Adrenal gland (tissue), 12 donors: Measurements from ENCODE around the gene RPRD1B. TPM values are rescaled to one million over a fixed set of nuclear protein-coding genes. Genes with fewer than 3 reads are reported as not detected.

Experiments
- DNase-seq, 7 donors: peaks; one replicate each; pipeline ENCODE4 v3.0.0-alpha.2; 2019 to 2020
- H3K27ac ChIP-seq, 5 donors: fragments of 200-600 bp; sonication (generic) in 4 of 5; 1 replicate in 3 of 5; 2 replicates in 2 of 5; pipeline versions ENCODE4 v1.5.1 to v1.8.0; 2016 to 2020; ENCODE audit warnings: mild to moderate bottlenecking in 1 of 5
- H3K27me3 ChIP-seq: fragments of 200-600 bp; 2 replicates; pipeline ENCODE4 v1.8.0; 2021
- H3K36me3 ChIP-seq, 2 donors: fragments of 200-600 bp; replicated peaks in 1 of 2; 1 replicate in 1 of 2; 2 replicates in 1 of 2; pipeline versions ENCODE4 v1.5.1 to v1.8.0; 2018 to 2022
- H3K4me1 ChIP-seq, 2 donors: fragments of 200-600 bp; replicated peaks in 1 of 2; 1 replicate in 1 of 2; 2 replicates in 1 of 2; pipeline versions ENCODE4 v1.5.1 to v1.8.0; 2018 to 2021
- H3K4me3 ChIP-seq, 4 donors: fragments of 200-600 bp; sonication (generic) in 3 of 4; one replicate each; pipeline ENCODE4 v1.5.1; 2016 to 2018
- H3K9me3 ChIP-seq, 3 donors: fragments of 200-600 bp; sonication (generic) in 1 of 3; replicated peaks in 1 of 3; 1 replicate in 2 of 3; 2 replicates in 1 of 3; pipeline versions ENCODE4 v1.5.1 to v1.8.0; 2016 to 2021
- POLR2A ChIP-seq, 2 donors: fragments of 450-650 bp; IDR thresholded peaks; one replicate each; pipeline ENCODE4 v1.6.1; 2017; ENCODE audit warnings: antibody characterized with exemption in 2 of 2, mild to moderate bottlenecking in 2 of 2, moderate library complexity in 1 of 2
- WGBS, 4 donors: extraction: QIAGEN DNeasy Blood & Tissue Kit in 2 of 4; methylation state at CpG; one replicate each; pipeline versions ENCODE4 v1.1.5 to v1.1.7; 2013 to 2017; 5-methylcytosine and 5-hydroxymethylcytosine counted together
- intact Hi-C, 2 donors: fragments of 100-400 bp; cut with DNase I; formaldehyde crosslinking; loops; one replicate each; pipeline versions ENCODE4 v1.14.1 to v1.15.0; 2022 to 2023
- polyA plus RNA-seq, 3 donors: library from polyadenylated mRNA; stranded (reverse); fragments of 200-250 nt in 2 of 3; fragments of 350-450 nt in 1 of 3; fragmentation: Illumina TruSeq in 1 of 3; extraction: RNeasy Lipid Tissue Mini Kit (QIAGEN cat#74804) in 1 of 3; gene quantifications; one replicate each; pipeline ENCODE4 v1.2.3, GENCODE V29; 2013 to 2014
- total RNA-seq, 9 donors: library from RNA; depleted of rRNA in 4 of 9; stranded (reverse); fragments of >200 nt in 4 of 9; fragments of 120-200 nt in 1 of 9; fragmentation: NEBNext Ultra II Directional in 1 of 9; extraction: Animal tissue kit (Norgen Biotek cat#: 25700) in 1 of 9; gene quantifications; one replicate each; pipeline versions ENCODE4 v1.1.0 to v1.2.4, GENCODE V29; 2013 to 2023
- TF ChIP-seq, protein P1 (sequence below), 6 experiments: fragments of 450-650 bp in 4 of 6; fragments of 200-600 bp in 2 of 6; sonication (generic) in 1 of 6; IDR thresholded peaks; 1 replicate in 5 of 6; 2 replicates in 1 of 6; pipeline versions ENCODE4 v1.5.1 to v1.8.0; 2016 to 2021; ENCODE audit warnings: antibody characterized with exemption in 6 of 6, mild to moderate bottlenecking in 2 of 6, moderate library complexity in 1 of 6
- donor health status: healthy with polysubstance abuse.
- donor health status: Bipolar disorder and iron deficiency.
- donor health status: DM: yes; HTN: yes; CAD: no.
- donor health status: DM: no; HTN: no; CAD: no.
- donor health status: DM: no; HTN: no; CAD: no.
- donor health status: DM: yes; HTN: yes; CAD: no.

RPRD1B gene
- total and polyA plus RNA-seq, 12 donors: 5.9 to 36.4 (median 27.1) TPM

DNA sequence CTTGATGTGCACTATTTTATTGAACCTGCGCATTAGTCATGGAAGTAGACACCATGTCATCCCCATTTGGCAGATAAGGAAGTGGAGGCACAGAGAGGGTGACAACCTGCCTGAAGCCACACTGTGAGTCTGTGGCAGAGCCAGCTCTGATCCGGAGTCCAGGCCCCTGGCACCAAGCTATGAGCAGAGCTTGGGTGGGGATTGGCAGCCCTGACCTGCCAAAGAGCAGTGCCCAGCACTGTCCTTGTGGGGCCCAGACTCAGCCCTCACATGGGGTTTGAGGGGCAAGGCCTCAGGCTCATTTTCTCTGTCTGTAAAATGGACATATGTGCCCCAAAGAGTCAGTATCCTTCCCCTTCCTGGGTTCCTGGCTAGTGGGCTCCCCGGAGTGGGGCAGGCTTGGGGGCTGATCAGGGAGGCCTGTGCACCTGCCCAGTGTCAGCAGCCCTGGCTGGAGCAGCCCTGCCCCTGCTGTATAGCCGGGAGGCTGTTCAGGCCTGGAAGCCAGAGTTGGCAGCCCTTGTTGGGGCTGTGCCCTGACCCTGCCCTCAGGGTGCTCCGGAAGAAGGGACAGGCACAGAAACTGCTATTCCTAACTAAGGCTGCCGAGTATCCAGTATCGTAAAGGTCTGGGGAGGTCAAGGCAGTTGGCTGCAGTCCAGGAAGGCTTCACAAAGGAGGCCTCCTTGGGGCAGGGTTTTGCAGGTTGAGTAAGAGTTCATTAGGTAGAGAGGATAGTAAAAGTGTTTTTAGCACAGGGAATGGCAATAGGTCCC lies 92.8 kb downstream of the RPRD1B start:
- Histone ChIP-seq H3K4me3 (no peak overlapping the region), H3K36me3 (no peaks in the 10 kb centered on the region), H3K27ac (peak overlapping the region in 4 of 5 donors; percentile 22 to 83 (median 68)), H3K27me3 (no peaks in the 10 kb centered on the region), H3K4me1 (peaks cover 9 to 27% of the 10 kb centered on the region in 2 donors), H3K9me3 (no peaks in the 10 kb centered on the region)
- peak in 3 of 7 donors; percentile 30 to 69 (median 53) for DNase-seq
- TF ChIP-seq, protein P1, sequence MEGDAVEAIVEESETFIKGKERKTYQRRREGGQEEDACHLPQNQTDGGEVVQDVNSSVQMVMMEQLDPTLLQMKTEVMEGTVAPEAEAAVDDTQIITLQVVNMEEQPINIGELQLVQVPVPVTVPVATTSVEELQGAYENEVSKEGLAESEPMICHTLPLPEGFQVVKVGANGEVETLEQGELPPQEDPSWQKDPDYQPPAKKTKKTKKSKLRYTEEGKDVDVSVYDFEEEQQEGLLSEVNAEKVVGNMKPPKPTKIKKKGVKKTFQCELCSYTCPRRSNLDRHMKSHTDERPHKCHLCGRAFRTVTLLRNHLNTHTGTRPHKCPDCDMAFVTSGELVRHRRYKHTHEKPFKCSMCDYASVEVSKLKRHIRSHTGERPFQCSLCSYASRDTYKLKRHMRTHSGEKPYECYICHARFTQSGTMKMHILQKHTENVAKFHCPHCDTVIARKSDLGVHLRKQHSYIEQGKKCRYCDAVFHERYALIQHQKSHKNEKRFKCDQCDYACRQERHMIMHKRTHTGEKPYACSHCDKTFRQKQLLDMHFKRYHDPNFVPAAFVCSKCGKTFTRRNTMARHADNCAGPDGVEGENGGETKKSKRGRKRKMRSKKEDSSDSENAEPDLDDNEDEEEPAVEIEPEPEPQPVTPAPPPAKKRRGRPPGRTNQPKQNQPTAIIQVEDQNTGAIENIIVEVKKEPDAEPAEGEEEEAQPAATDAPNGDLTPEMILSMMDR (IDR thresholded peaks at IDR 0.05): no peak
- TF ChIP-seq POLR2A (IDR thresholded peaks at IDR 0.05): no peak
- 65 to 83% (median 71%) methylated on average over 5 to 7 of the region's 7 CpGs for WGBS, 4 donors
- intact Hi-C loops: no loop called here

DNA sequence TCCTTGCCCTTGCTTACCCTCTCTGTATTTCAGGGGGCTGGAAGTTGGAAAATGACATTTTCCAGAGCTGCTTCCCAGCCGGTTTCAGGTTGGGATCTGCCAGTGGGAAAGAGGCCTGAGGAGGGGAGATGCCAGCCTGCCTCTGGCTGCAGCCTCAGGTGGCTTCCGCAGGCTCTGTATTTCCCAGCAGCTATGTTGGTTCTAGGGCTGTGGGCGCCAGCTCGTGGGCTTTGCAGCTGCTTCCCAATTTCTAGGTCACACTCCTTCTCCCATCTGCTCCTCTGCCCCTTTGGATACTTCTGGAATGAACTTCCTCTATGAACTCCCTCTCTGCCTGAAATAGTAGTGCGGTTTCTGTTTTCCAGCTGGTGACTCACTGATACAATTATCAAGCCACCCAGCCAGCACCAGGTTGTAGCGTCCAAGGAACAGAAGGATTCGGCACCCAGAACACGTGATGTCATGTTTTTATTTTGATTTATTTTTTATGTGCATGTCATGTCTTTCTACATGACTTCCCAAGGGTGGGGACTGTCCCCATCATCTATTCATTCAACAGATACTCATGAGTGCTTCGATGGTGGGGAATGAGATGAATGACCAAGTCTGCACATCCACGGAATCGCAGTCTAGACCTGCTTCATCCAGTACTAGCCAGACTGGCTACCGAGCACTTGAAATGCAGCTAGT lies 93.5 kb downstream of the RPRD1B start:
- Histone ChIP-seq H3K27me3 (no peaks in the 10 kb centered on the region), H3K4me1 (peaks cover 9 to 27% of the 10 kb centered on the region in 2 donors), H3K27ac (peak overlapping the region in 4 of 5 donors; percentile 22 to 83 (median 68)), H3K36me3 (no peaks in the 10 kb centered on the region), H3K9me3 (no peaks in the 10 kb centered on the region), H3K4me3 (no peak overlapping the region)
- intact Hi-C loops: no loop called here
- TF ChIP-seq POLR2A (IDR thresholded peaks at IDR 0.05): no peak
- TF ChIP-seq, protein P1 (IDR thresholded peaks at IDR 0.05): no peak
- DNase-seq: peak in 6 of 7 donors; percentile 48 to 74 (median 58)
- WGBS, 4 donors: 49 to 62% (median 55%) methylated on average over 11 to 12 of the region's 12 CpGs

DNA sequence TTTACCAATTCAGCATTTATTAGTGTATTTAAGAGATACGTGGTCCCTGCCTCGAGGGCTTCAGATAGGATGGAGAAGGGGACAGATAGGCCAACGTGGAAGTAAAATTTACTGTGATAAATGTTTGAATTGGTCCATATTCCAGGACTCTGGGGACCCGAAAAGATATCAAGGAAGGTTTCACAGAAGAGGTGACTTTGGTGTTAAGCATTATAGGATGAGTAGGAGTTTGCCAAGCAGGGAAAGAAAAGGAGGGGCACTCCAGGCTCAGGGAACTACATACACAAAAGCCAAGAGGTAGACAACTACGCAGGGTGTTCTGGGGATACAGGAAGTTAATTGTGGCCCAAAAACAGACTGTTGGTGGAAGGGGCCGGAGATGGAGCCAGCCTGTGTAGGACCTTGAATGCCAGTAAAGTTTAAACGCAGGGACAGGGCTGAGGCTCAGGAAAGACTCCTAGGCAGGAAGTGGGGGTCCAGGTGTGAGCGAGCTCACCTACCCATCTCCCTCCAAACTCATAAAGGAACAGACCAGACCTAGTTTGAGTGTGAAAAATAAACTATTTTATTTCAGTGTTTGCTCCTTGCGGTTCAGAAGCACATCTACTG lies 94.5 kb downstream of the RPRD1B start:
- 87 to 94% (median 89%) methylated on average over 9 of the region's 9 CpGs for WGBS, 4 donors
- DNase-seq: peak in 5 of 7 donors; percentile 2 to 46 (median 8)
- Histone ChIP-seq H3K27ac (peak overlapping the region in 1 of 5 donors; percentile 83), H3K4me3 (no peak overlapping the region), H3K27me3 (no peaks in the 10 kb centered on the region), H3K9me3 (no peaks in the 10 kb centered on the region), H3K4me1 (peaks cover 3 to 20% of the 10 kb centered on the region in 2 donors), H3K36me3 (peaks cover 0 to 7% of the 10 kb centered on the region in 2 donors)
- no peak for TF ChIP-seq POLR2A (IDR thresholded peaks at IDR 0.05)
- TF ChIP-seq, protein P1 (IDR thresholded peaks at IDR 0.05): no peak
- intact Hi-C loops: no loop called here

DNA sequence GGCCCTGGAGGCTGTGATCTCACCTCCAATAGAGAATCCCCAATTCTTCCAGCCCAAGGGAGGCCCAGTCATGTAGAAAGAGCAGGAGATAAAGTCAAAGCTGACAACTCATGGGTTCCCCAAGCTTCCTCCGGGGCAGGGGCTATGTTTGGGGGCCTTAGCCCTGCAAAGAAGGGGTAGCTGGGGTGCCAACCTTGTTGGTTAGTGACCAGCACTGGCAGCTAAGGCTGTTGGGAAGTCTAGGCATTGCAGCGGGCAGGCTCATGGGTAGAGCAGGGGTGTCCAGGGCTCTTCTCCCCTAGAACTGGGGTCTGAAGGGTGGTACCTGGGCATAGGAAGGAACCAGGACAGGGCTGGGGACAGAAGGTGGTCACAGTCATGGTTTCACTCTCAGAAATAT lies 95.1 kb downstream of the RPRD1B start:
- DNase-seq: peak in 3 of 7 donors; percentile 6 to 39 (median 8)
- peaks cover 0 to 7% of the 10 kb centered on the region in 2 donors for H3K36me3 ChIP-seq
- H3K4me1 ChIP-seq: peaks cover 0 to 16% of the 10 kb centered on the region in 2 donors
- 80 to 95% (median 91%) methylated on average over 1 to 2 of the region's 2 CpGs for WGBS, 4 donors
- H3K9me3 ChIP-seq: no peaks in the 10 kb centered on the region
- H3K27me3 ChIP-seq: no peaks in the 10 kb centered on the region
- TF ChIP-seq POLR2A (IDR thresholded peaks at IDR 0.05): no peak
- TF ChIP-seq, protein P1 (IDR thresholded peaks at IDR 0.05): no peak
- peak overlapping the region in 1 of 5 donors; percentile 12 for H3K27ac ChIP-seq
- no peak overlapping the region for H3K4me3 ChIP-seq
- intact Hi-C loops: no loop called here
